ES-I3 (cell line): Measurements from ENCODE around the gene PLA2G2E.

Source experiments
- H3K36me3 ChIP-seq: 2 replicates; pipeline ENCODE4 v1.6.1; 2013; ENCODE audit warnings: mild to moderate bottlenecking, low read length, control low read depth, moderate library complexity; ENCODE audit not compliant: insufficient read depth
- H3K4me1 ChIP-seq: 2 replicates; pipeline ENCODE4 v1.6.1; 2013; ENCODE audit warnings: mild to moderate bottlenecking, control low read depth, low read length; ENCODE audit not compliant: insufficient read depth
- H3K9ac ChIP-seq: 2 replicates; pipeline ENCODE4 v1.6.1; 2013; ENCODE audit warnings: low read depth, mild to moderate bottlenecking, low read length, moderate library complexity
- H3K9me3 ChIP-seq: 2 replicates; pipeline ENCODE4 v1.6.1; 2013; ENCODE audit warnings: mild to moderate bottlenecking, low read length, moderate library complexity; ENCODE audit not compliant: control insufficient read depth, insufficient read depth

The PLA2G2E gene, protein sequence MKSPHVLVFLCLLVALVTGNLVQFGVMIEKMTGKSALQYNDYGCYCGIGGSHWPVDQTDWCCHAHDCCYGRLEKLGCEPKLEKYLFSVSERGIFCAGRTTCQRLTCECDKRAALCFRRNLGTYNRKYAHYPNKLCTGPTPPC

DNA sequence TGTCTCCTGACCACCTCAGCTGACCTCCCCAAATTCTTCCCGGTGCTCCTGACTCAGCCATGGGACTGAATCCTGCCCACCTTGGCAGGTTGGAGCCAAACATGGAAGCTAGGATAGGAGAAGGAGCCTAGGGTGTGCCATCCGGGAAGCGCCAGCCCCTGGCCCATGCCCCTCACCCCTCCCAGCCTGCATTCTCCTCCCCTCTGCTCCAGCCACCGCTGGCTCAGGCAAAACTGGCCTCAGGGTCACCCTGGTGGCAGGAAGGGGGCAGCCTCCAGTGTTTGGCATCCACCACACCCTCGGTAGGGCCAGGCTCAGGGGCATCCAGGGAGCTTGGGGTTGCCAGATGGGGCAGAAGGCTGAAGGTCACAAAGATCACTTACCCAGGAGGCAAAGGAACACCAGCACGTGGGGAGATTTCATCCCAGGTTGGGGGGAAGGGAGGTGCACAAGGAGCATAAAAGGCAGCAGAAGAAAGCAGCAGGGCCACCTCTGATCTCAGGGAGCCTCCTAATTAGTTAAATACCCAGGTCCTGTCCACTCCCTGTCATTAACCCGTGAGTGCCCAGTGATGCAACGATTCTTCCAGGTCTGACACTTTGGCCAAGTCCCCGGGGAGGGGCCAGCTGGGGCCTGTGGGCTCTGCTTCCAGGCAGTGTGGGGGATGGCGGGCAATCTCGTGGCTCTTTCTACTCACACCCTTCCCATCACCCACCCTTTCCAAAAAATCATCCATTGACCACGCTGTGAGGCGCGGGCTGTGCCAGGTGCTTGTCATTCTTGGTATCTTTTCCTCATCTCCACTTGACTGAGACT, at the start of gene PLA2G2E:
PLA2G2E (minus strand) TSS at position 481 of the 816 bp plus-strand sequence; CDS start at position 423, 58 bp downstream.
- Histone ChIP-seq H3K36me3 (no peaks in the 10 kb centered on the region), H3K4me1 (no peaks in the 10 kb centered on the region), H3K9me3 (no peaks in the 10 kb centered on the region; the same call in 1 of the 2 replicates), H3K9ac (no peak within 1 kb of the TSS)

GRCh38 chr1:19971664-19972063, 48.2 kb upstream of the PLA2G2E start:
- no peak overlapping the region for H3K9ac ChIP-seq
- peaks cover 6% of the 10 kb centered on the region; the same call in 1 of the 2 replicates for H3K4me1 ChIP-seq
- H3K36me3 ChIP-seq: peaks cover 3% of the 10 kb centered on the region; the same call in 1 of the 2 replicates
- H3K9me3 ChIP-seq: no peaks in the 10 kb centered on the region

DNA sequence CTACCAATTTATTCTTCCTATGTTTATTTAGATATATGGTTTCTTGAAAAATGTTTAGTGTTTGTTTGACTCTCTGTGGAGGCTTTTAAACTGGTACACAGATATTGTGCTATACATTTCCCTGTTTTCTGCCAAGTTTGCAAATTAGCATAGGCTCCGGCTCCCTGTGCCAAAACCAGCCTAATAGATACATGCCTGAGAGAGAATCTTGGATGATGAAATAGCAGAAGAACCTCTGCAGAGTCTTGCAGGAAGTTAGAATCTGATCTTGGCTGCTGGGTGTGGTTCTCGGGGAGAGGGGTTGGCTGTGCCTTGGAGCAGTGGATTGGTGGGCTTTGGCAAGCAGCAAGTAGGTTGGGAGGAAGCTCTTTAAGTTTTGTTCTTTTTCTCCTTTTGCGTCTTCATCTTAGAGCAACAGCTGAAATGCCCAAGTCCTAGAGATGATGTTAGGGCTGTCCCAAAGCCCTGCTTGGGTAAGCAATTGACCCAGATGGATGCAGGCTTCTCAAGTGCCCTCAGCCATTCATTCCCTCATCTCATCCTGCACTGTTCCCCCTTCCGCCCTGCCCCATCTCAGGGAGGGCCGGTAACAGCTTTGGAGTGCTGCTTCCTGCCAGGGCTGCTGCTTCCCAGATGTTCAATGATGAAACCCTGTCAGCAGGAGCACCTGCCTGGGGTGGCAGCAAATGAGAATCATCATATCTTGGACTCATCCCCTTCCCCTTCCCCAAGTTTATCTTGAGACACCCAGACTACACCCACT, 46.7 kb upstream of the PLA2G2E start:
- no peak overlapping the region for H3K9ac ChIP-seq
- peaks cover under 1% of the 10 kb centered on the region; the same call in 1 of the 2 replicates for H3K4me1 ChIP-seq
- H3K36me3 ChIP-seq: peaks cover 3% of the 10 kb centered on the region; the same call in 1 of the 2 replicates
- H3K9me3 ChIP-seq: no peaks in the 10 kb centered on the region

GRCh38 chr1:19967808-19968207, 44.4 kb upstream of the PLA2G2E start:
- Histone ChIP-seq H3K36me3 (peaks cover 3% of the 10 kb centered on the region; the same call in 1 of the 2 replicates), H3K4me1 (no peaks in the 10 kb centered on the region)

DNA sequence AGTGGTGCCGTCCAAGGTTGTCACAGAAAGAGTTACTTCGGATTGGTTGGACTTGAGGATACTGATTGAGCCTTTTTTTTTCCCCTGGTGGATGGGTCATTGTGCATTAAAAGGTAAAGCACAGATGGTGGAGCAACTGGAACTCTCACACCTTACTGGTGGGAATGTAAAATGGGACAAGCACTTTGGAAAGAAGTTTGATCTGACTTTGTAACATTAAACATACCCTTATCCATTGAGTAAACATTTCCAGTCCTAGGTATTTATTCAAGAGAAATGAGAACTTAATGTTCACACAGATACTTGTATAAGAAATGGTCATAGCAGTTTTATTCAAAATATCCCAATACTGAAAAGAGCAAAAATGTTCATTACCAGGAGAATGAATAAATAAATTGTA, 41.1 kb upstream of the PLA2G2E start:
- H3K9me3 ChIP-seq: 0 out of 2 replicates have a peak, but pooled peaks cover 3% of the 10 kb centered on the region
- H3K36me3 ChIP-seq: no peaks in the 10 kb centered on the region
- no peak overlapping the region for H3K9ac ChIP-seq
- H3K4me1 ChIP-seq: peaks cover 5% of the 10 kb centered on the region; the same call in 1 of the 2 replicates

More at GRCh38 chr1:19967808-19968207, 44.4 kb upstream of the PLA2G2E start:
- Histone ChIP-seq H3K9ac (no peak overlapping the region), H3K9me3 (no peaks in the 10 kb centered on the region)

DNA sequence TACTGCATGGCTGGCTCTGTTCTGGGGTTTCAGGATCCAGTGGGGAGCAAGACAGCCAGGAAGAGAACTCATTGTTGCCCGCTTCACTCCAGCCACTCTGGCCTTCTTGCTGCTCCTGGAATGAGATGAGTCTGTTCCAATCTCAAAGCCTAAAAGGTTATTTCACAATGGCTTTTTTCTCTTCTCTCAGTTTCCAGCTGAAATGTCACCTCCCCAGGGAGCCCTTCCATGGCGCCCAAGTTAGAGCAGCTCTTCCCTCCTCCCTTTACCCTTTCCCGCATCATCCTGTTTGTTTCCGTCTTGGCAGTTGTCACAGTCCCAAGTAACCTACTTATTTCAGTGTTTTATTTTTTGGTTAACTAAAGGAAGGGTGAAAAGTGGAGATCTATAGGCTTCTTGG, 40.2 kb upstream of the PLA2G2E start:
- Histone ChIP-seq H3K36me3 (no peaks in the 10 kb centered on the region), H3K4me1 (peaks cover 5% of the 10 kb centered on the region; the same call in 1 of the 2 replicates), H3K9me3 (0 out of 2 replicates have a peak, but pooled peaks cover 3% of the 10 kb centered on the region), H3K9ac (no peak overlapping the region)

- Histone ChIP-seq H3K9ac (no peak overlapping the region), H3K9me3 (0 out of 2 replicates have a peak, but pooled peaks cover 3% of the 10 kb centered on the region), H3K4me1 (peaks cover 5% of the 10 kb centered on the region; the same call in 1 of the 2 replicates), H3K36me3 (no peaks in the 10 kb centered on the region)
These were observed 37.2 kb upstream of the PLA2G2E start for GRCh38 chr1:19960591-19960990.

DNA sequence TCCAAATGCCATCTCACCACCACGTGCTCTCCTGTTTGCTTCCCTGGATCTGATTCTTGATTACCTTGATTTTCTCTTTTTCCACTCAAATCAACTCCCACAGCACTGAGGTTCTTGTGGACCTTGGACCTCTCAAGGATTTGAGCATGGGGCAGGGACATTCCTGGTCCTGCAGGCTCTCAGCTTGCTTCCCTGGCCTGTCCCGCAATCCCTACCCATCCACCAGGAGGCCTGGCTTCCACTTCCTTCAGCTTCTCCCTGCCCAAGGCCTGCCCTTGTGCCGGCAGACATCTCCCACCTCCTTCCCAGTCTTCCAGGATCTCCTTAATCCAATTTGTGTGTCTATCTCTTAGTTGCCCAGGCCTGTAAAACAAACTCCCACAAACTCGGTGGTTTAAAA, 34.4 kb upstream of the PLA2G2E start:
- Histone ChIP-seq H3K36me3 (no peaks in the 10 kb centered on the region), H3K4me1 (peaks cover 5% of the 10 kb centered on the region; the same call in 1 of the 2 replicates), H3K9ac (no peak overlapping the region), H3K9me3 (peaks cover 3% of the 10 kb centered on the region; the same call in 1 of the 2 replicates)

DNA sequence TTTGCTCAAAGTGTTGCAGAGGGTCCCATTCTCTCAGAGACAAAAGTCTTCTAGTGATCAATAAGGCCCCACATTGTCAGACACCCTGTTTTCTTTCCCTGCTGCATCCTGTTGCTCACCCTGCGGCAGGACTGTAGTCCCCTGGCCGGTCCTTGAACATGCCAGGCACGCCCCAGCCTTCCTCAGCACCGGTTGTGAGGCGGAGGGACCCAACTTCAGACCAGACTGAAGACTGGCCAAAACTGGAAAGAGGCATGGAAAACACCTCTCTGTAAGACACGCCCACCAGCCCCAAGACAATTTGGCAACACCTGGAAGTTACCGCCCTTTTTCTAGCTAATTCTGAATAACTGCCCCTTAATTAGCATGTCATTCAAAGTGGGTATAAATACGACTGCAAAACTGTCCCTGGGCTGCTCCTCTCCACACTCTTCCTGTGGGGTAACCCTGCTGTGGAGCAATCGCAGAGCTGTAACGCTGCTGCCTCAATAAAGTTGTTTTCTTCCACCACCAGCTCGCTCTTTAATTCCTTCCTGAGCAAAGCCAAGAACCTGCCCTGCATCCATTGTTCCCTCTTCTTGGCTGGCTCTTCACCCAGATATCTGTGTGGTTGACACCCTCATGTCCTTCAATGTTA, 32.2 kb upstream of the PLA2G2E start:
- Histone ChIP-seq H3K4me1 (peaks cover 4% of the 10 kb centered on the region; the same call in 1 of the 2 replicates), H3K36me3 (no peaks in the 10 kb centered on the region)

DNA sequence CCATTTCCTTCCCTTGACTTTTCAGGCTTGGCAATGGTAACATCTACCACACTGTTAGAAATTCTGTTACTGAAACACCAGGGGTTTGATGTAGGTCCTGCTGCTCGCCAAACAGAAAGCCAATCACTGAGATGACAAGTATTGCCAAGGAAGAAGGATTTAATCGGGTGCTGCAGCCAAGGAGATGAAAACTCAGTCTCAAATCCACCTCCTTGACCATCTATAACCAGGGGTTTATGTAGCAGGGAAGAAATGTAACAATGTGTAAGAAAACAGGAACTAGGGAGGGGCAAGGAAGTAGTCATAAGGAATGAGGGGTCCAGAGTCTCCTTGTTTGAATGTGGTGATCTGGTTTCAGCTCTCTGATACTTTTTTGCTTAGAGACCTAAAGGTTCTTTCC, 30.6 kb upstream of the PLA2G2E start:
- no peaks in the 10 kb centered on the region for H3K36me3 ChIP-seq
- no peaks in the 10 kb centered on the region; the same call in 1 of the 2 replicates for H3K9me3 ChIP-seq
- H3K4me1 ChIP-seq: no peaks in the 10 kb centered on the region
- no peak overlapping the region for H3K9ac ChIP-seq

More for the DNA sequence above, 32.2 kb upstream of the PLA2G2E start:
- no peaks in the 10 kb centered on the region; the same call in 1 of the 2 replicates for H3K9me3 ChIP-seq
- H3K9ac ChIP-seq: no peak overlapping the region

DNA sequence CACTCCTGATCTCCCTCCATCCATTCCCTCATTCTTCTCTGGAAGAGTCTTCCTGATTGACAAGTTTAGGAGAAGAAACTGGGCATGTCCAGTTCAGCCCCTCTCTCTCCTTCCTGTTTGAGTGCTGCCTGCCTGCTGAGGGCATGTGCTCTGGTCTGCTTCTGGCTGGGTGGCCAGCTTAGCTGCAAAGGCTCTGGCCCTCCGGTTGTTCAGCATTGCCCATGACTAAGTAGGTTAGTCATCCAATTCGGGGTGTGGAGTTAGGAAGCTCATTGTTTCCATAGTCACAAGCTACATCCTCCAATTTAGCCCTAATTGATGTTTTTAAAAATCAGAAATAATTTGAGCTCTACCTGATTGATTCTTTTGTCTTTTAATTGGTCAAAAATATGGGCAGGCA, 25.6 kb upstream of the PLA2G2E start:
- H3K4me1 ChIP-seq: no peaks in the 10 kb centered on the region
- H3K9ac ChIP-seq: no peak overlapping the region
- H3K36me3 ChIP-seq: no peaks in the 10 kb centered on the region
- no peaks in the 10 kb centered on the region for H3K9me3 ChIP-seq

DNA sequence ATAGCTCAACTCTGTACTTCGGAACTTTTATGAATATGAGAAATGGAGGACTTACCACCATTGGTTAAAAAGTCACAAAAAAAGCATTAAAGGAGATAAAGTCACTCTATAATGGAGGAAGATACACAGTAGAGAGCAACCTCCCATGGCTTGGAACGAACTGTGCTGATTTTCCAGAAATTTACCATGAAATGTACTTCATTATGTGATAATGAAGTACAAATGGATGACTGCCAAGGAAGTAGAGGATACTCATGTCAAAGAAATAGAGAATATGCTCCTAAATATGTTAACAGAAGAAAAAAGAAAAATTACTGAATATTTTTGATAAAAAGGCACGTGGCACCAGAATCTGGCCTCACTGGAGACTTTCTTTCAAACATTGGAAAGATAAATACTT, 23.6 kb upstream of the PLA2G2E start:
- Histone ChIP-seq H3K4me1 (no peaks in the 10 kb centered on the region), H3K36me3 (no peaks in the 10 kb centered on the region)

GRCh38 chr1:19946331-19946751, 22.9 kb upstream of the PLA2G2E start:
- Histone ChIP-seq H3K4me1 (no peaks in the 10 kb centered on the region), H3K9ac (no peak overlapping the region), H3K9me3 (no peaks in the 10 kb centered on the region; the same call in 1 of the 2 replicates), H3K36me3 (no peaks in the 10 kb centered on the region)

More for the DNA sequence above, 23.6 kb upstream of the PLA2G2E start:
- no peak overlapping the region for H3K9ac ChIP-seq
- no peaks in the 10 kb centered on the region for H3K9me3 ChIP-seq

DNA sequence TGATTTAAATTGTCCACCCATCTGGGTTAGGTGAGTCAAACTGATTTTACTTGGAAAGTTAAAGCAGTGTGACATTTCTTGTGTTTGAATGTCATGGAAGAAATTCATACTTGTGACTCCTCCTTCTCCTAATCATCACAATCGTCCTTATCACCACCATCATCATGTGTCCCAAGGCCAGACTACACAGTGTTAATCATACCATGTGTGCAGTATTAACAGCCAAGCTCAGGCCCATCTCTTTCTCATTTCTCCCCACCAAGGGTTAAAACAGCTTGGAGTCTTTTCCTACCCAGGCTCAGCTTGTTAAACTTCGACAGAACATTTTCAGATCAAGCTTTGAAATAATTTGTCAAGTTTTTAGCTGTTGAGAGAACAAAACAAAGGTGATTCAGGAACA, 22.5 kb upstream of the PLA2G2E start:
- H3K4me1 ChIP-seq: no peaks in the 10 kb centered on the region
- H3K36me3 ChIP-seq: no peaks in the 10 kb centered on the region
- H3K9ac ChIP-seq: no peak overlapping the region
- H3K9me3 ChIP-seq: peaks cover 4% of the 10 kb centered on the region; the same call in 1 of the 2 replicates
